HepG2 (cell line): Measurements from ENCODE around the gene EDC3. TPM values are rescaled to one million over a fixed set of nuclear protein-coding genes. Genes with fewer than 3 reads are reported as not detected.
A peak's percentile ranks its signal among the peaks of the same experiment; 100 is the strongest.

ENCODE experiments used
- AFF4 ChIP-seq: sonication (generic); formaldehyde crosslinking; IDR thresholded peaks from 2 replicates; pipeline ENCODE4 v1.4.0; 2020; ENCODE audit warnings: missing genetic modification reagents
- ARID2 ChIP-seq: sonication (generic); formaldehyde crosslinking; IDR thresholded peaks from 2 replicates; pipeline ENCODE4 v1.8.1; 2022; ENCODE audit warnings: mild to moderate bottlenecking, missing genetic modification reagents, borderline replicate concordance
- BCL6 ChIP-seq: IDR thresholded peaks from 2 replicates; pipeline ENCODE4 v1.6.1; 2016; ENCODE audit warnings: missing genetic modification reagents, missing compliant biosample characterization
- CHD2 ChIP-seq: IDR thresholded peaks from 2 replicates; pipeline ENCODE4 v1.6.1; 2011; ENCODE audit warnings: low read depth, low read length, improper control_type of control experiment
- FOSL2 ChIP-seq: sonication (generic); formaldehyde crosslinking; IDR thresholded peaks from 2 replicates; pipeline ENCODE4 v1.4.0; 2020; ENCODE audit warnings: missing genetic modification reagents
- KAT2B ChIP-seq: fragments of 150-350 bp; IDR thresholded peaks from 2 replicates; pipeline ENCODE4 v1.6.1; 2014; ENCODE audit warnings: low read depth, low read length, borderline replicate concordance
- RNF2 ChIP-seq: fragments of 450-650 bp; conservative IDR thresholded peaks from 2 replicates; pipeline ENCODE4 v1.6.1; 2016; ENCODE audit warnings: low read depth
- SCMH1 ChIP-seq: sonication (generic); formaldehyde crosslinking; IDR thresholded peaks from 2 replicates; pipeline ENCODE4 v1.9.0; 2021; ENCODE audit warnings: missing genetic modification reagents, mild to moderate bottlenecking, borderline replicate concordance
- SOX6 ChIP-seq, 2 experiments: fragments of 450-650 bp in 1 of 2; sonication (generic) in 1 of 2; formaldehyde crosslinking in 1 of 2; IDR thresholded peaks; 2 replicates each; pipeline versions ENCODE4 v1.4.0 to v1.6.1; 2017 to 2020; ENCODE audit warnings: antibody characterized with exemption in 1 of 2, mild to moderate bottlenecking in 1 of 2, missing genetic modification reagents in 1 of 2
- TMF1 ChIP-seq: sonication (generic); formaldehyde crosslinking; IDR thresholded peaks from 2 replicates; pipeline ENCODE4 v1.8.1; 2022; ENCODE audit warnings: low read depth, missing genetic modification reagents
- ZBTB1 ChIP-seq: sonication (generic); formaldehyde crosslinking; IDR thresholded peaks from 2 replicates; pipeline ENCODE4 v1.4.0; 2020; ENCODE audit warnings: missing genetic modification reagents, borderline replicate concordance
- ZC3H13 ChIP-seq: sonication (generic); formaldehyde crosslinking; IDR thresholded peaks from 2 replicates; pipeline ENCODE4 v1.8.1; 2023; ENCODE audit warnings: mild to moderate bottlenecking, missing genetic modification reagents, moderate library complexity
- ZFY ChIP-seq: sonication (generic); formaldehyde crosslinking; IDR thresholded peaks from 2 replicates; pipeline ENCODE4 v1.4.0; 2020; ENCODE audit warnings: missing genetic modification reagents
- ZNF17 ChIP-seq: sonication (generic); formaldehyde crosslinking; IDR thresholded peaks from 2 replicates; pipeline ENCODE4 v1.5.0; 2020; ENCODE audit warnings: mild to moderate bottlenecking, missing genetic modification reagents
- ZNF292 ChIP-seq: sonication (generic); formaldehyde crosslinking; IDR thresholded peaks from 2 replicates; pipeline ENCODE4 v1.8.1; 2022; ENCODE audit warnings: mild to moderate bottlenecking, low read depth, missing genetic modification reagents, borderline replicate concordance
- ZNF431 ChIP-seq: sonication (generic); formaldehyde crosslinking; IDR thresholded peaks from 2 replicates; pipeline ENCODE4 v1.9.0; 2022; ENCODE audit warnings: missing genetic modification reagents, low read depth, mild to moderate bottlenecking, borderline replicate concordance
- ZNF557 ChIP-seq: sonication (generic); formaldehyde crosslinking; IDR thresholded peaks from 2 replicates; pipeline ENCODE4 v1.4.0; 2020; ENCODE audit warnings: missing genetic modification reagents
- ZNF615 ChIP-seq: sonication (generic); formaldehyde crosslinking; IDR thresholded peaks from 2 replicates; pipeline ENCODE4 v1.5.0; 2020; ENCODE audit warnings: mild to moderate bottlenecking, missing genetic modification reagents, borderline replicate concordance
- polyA plus RNA-seq, 8 experiments: library from polyadenylated mRNA; depleted of rRNA in 3 of 8; stranded (reverse) in 7 of 8; unstranded in 1 of 8; fragments of >200 nt; fragmentation: Illumina TruSeq in 4 of 8; extraction: Trizol in 4 of 8; gene quantifications; 2 replicates each; pipeline versions ENCODE4 v1.2.1 to v1.2.3, GENCODE V29; 2011 to 2016; ENCODE audit warnings: low read depth in 4 of 8, missing spikeins in 1 of 8, mixed read lengths in 1 of 8; ENCODE audit not compliant: insufficient read depth in 1 of 8
- total RNA-seq, 5 experiments: library from RNA; depleted of rRNA; stranded (reverse); fragments of >200 nt; fragmentation: Illumina TruSeq; extraction: Trizol; gene quantifications; 2 replicates each; pipeline ENCODE4 v1.2.3, GENCODE V29; 2016; ENCODE audit warnings: low read depth in 1 of 5
- TF ChIP-seq, protein P1 (sequence below), 2 experiments: sonication (generic) in 1 of 2; formaldehyde crosslinking in 1 of 2; IDR thresholded peaks; 2 replicates each; pipeline versions ENCODE4 v1.6.1 to v1.9.0; 2014 to 2022; ENCODE audit warnings: antibody characterized with exemption in 1 of 2, borderline replicate concordance in 1 of 2, inconsistent platforms in 1 of 2, low read depth in 1 of 2, missing genetic modification reagents in 1 of 2

The EDC3 gene
- total and polyA plus RNA-seq, 2 of the 13 experiments (the other 11 are each of a cell fraction or from before 2014, with no cell fraction given), result 17.4 to 32.0 TPM

DNA sequence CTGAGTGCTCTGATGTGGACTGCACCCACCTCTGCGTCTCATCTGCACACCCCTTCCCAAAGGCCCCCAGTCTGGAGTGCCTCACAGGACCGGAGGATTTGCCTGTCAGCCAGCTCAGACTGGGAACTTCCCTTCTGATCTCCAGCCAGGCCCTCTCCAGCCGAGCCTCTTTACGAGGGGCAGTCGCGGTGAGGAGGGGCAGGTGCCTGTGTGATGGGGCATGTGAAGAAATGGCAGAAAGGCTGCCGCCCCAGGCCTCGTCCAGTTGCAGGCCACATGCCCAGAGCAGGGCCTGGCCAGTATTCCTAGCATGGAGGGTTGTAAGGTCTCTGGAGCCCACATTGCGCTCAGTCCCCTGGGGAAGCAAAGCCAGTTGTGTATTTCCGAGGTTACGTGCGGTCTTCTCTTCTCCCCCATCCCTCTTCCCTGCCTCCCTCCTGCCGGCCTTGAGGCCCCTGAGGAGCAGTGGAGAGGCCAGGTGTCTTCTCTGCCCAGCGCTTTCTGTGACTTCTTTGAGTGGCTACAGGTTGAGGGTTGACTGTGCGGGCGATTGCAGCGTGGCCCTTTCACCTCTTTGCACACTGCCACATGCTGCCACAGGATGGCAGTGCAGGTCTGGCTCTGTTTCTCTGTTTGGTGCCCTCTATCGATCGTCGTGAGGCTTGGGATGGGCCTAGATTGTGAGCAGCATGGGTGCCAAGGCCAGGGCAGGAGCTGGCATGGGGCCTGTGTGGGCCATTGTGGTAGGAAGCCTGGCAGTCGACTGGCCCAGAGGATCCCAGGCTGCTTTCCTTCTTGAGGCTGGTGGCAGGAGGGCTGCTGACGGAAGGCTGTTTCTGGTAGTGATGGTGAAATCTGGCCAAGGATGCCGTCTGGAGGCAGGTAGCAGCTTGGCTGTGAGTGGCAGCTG lies 74.9 kb downstream of the EDC3 start (continued):
- TF ChIP-seq ARID2 (CRISPR knock-in tag) (no peak), ZFY (CRISPR knock-in tag) (peak; percentile 40; the same call in 1 of the 2 replicates), TMF1 (no peak), KAT2B (peak; percentile 14; the same call in 1 of the 2 replicates), ZNF17 (CRISPR knock-in tag) (no peak), FOSL2 (CRISPR knock-in tag) (peak; percentile 57), CHD2 (no peak), AFF4 (CRISPR knock-in tag) (no peak), ZC3H13 (CRISPR knock-in tag) (peak; percentile 46; the same call in 1 of the 2 replicates), SCMH1 (CRISPR knock-in tag) (no peak), ZNF431 (CRISPR knock-in tag) (no peak), ZBTB1 (CRISPR knock-in tag) (no peak), BCL6 (CRISPR knock-in tag) (0 out of 2 replicates have a peak, but pooled peaks have one; percentile 33), RNF2 (no peak), SOX6 (IDR thresholded peaks at IDR 0.05) (no peak), SOX6 (CRISPR knock-in tag; IDR thresholded peaks at IDR 0.05) (no peak), ZNF615 (CRISPR knock-in tag) (no peak), ZNF292 (no peak), ZNF557 (CRISPR knock-in tag) (no peak)
- TF ChIP-seq, protein P1, sequence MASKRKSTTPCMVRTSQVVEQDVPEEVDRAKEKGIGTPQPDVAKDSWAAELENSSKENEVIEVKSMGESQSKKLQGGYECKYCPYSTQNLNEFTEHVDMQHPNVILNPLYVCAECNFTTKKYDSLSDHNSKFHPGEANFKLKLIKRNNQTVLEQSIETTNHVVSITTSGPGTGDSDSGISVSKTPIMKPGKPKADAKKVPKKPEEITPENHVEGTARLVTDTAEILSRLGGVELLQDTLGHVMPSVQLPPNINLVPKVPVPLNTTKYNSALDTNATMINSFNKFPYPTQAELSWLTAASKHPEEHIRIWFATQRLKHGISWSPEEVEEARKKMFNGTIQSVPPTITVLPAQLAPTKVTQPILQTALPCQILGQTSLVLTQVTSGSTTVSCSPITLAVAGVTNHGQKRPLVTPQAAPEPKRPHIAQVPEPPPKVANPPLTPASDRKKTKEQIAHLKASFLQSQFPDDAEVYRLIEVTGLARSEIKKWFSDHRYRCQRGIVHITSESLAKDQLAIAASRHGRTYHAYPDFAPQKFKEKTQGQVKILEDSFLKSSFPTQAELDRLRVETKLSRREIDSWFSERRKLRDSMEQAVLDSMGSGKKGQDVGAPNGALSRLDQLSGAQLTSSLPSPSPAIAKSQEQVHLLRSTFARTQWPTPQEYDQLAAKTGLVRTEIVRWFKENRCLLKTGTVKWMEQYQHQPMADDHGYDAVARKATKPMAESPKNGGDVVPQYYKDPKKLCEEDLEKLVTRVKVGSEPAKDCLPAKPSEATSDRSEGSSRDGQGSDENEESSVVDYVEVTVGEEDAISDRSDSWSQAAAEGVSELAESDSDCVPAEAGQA (IDR thresholded peaks at IDR 0.05; ENCODE audit: low read depth), result no peak
- TF ChIP-seq, protein P1 (CRISPR knock-in tag; IDR thresholded peaks at IDR 0.05; ENCODE audit: borderline replicate concordance), result no peak
